Stimulated activated CD8-positive, alpha-beta memory T cell treated with anti-CD3 and anti-CD28 coated beads, Interleukin-2, amount 100 ng/mL, for 48 hours (primary cell): ENCODE measurements around the gene MED22.
"Not testable (repeated sequence)": the region's sequence is repeated elsewhere in the genome, so short reads cannot be mapped to it uniquely, and the experiment has no call there.

Experiments
- DNase-seq, 2 donors: peaks; one replicate each; pipeline ENCODE4 v3.0.0-alpha.2; 2020; ENCODE audit warnings: low read depth in 2 of 2

MED22 gene

DNA sequence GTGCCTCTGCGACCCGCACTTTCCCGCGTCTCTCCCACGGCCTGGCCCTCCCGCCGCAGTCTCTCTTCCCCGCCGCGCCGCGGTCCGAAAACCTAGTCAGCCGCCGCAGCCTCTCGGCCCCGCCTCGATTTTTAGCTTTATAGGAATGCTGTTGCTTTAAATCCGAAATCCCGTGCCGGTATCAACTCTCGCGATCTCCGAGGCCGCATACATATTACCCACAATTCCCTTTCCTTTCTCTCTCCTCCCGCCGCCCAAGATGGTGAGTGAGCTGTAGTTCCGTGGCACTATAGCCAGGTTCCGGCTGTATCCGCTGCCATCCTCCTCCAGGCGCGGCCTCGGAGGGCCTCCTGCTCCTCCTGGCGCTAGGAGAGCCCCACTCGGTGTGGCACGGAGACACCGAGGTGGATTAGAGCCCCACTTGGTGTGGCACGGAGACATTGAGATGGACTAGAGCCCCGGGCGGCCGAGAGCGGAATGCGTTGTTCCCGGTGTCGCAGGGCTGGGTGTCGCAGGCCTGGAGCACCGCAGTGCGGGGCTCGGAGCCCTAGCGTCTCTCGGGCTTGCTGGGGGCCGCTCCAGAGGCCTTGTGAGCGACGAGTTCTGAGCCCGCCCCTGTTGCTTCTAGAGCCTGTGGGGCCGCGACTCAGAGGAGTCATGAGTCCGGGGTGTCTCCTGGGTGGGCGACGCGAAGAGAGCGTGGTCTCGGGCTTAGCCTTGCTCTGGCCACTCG is at the start of gene MED22, which contains the start of gene RPL7A:
TSS of gene MED22 (minus strand) at position 147 of the 733 bp plus-strand sequence. CDS start 1,469 bp downstream, outside the sequence.
TSS of gene RPL7A (plus strand) at position 234 of the 733 bp plus-strand sequence. CDS start at position 260, 26 bp downstream.
- DNase-seq, result peak; percentile 80 to 89

DNA sequence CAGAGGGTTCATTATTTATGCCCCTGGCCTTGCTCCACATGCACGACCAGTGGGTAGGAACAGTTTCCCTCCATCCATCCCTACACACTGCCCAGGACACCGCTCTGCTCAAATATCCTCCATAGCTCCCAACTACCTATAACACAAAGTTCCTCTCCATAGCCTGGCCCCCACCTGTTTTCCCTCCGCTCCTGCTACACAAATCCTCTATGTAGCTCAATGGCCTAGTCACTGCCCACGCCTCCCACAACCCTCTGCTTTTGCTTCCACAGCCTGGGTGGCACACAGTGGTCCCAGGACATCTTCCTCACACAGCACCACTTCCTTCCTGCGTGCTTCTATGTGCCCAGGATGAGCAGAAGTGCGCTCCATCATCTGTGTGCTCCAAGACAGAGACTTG is 49.4 kb upstream of the MED22 start:
- no peak for DNase-seq

DNA sequence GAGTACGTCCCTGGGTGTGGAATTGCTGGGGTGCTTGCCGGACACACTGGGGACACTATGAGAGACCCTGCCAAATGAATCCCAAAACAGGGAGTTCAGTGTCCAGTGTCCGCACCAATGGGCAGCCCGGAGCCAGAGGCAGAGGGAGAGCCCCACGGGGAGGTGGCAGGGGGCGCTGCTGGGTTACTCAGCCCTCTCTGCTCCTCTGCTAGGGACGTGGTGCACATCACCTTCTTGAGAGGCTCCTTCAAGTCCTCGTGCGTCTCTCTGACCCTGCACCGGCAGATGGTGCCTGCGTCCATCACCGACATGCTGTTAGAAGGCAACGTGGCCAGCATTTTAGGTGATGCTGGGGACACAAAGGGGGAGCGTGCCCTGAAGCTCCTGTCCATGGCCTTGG is 49.0 kb upstream of the MED22 start:
- DNase-seq, result no peak

DNA sequence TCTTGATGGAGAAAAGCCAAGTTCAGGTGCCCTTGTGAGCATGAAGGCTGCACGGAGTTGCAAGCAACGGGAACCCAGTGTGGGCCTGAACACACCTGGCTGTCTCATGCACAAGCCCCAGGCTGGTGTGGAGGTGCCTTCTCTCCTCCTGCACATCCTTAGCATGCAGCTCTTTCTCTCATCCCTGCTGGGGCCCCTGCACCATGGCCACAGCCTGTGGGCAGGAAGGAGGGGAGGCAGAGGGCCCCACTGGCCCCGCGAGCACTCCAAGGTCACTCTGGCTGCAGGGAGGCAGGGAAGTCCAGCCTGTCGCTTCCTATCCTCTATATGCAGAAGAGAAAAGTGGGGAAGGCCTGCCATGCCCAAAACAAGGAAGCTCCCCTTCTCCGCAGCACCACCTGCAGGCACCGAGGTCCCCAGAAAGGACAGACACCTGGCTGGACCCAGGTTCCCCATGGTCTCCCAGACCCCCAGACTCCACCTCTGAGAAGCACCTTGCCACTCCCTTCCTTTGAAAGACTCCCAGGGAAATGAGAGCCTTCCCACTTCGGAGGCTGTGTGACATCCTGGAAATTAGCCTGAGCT is 46.8 kb upstream of the MED22 start:
- DNase-seq, result no peak

DNA sequence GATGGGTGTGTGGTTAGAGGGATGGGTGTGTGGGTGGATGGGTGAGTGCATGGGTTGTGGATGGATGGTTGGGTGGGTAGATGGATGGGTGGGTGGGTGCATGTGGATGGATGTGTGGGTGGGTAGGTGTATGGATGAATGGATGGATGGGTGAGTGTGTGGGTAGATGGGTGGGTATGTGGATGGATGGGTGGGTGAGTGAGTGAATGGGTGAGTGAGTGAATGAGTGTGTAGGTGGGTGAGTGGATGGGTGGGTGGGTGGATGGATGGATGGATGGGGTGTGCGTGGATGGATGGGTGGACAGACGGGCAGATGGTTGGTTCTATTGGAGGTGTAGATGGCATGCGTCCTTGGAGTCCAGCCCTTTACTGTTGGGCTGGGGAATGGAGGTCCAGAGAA is 45.5 kb upstream of the MED22 start:
- DNase-seq, result no peak

DNA sequence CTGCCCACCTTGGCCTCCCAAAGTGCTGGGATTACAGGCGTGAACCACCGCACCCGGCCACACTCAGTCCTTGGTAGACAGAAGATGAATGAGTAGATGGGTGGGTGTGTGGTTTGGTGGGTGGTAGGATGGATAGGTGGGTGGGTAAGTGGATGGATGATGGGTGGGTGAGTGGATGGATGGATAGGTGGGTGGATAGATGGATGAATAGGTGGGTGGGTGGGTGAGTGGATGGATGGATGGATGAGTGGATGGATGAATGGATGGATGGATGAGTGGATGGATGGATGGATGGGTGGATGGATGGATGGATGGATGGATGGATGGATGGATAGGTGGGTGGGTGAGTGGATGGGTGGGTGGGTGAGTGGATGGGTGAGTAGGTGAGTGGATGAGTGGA is 44.4 kb upstream of the MED22 start:
- not testable (repeated sequence) for DNase-seq

DNA sequence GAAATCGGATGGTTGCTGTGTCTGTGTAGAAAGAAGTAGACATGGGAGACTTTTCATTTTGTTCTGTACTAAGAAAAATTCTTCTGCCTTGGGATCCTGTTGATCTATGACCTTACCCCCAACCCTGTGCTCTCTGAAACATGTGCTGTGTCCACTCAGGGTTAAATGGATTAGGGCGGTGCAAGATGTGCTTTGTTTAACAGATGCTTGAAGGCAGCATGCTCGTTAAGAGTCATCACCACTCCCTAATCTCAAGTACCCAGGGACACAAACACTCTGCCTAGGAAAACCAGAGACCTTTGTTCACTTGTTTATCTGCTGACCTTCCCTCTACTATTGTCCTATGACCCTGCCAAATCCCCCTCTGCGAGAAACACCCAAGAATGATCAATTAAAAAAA is 43.5 kb upstream of the MED22 start:
- DNase-seq, result not testable (repeated sequence)

DNA sequence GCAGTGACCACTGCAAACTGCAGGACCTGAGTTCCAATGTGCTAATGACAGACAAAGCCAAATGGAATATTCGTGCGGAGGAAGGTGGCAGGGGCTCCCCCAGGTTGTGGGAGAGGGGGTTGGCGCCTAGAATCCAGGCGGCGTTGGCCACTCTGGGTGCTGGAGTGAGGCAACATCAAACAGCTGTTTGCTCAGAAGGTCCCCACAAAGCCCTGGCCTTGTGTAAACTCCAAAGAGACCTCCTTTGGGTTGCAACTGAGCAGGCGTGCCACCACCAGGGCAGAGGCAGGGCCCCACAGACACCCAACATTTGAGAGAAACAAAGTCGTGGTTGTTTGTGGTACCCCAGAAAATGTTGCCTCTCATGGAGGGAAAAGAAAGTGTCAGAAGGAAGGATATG is 42.8 kb upstream of the MED22 start:
- no peak for DNase-seq

DNA sequence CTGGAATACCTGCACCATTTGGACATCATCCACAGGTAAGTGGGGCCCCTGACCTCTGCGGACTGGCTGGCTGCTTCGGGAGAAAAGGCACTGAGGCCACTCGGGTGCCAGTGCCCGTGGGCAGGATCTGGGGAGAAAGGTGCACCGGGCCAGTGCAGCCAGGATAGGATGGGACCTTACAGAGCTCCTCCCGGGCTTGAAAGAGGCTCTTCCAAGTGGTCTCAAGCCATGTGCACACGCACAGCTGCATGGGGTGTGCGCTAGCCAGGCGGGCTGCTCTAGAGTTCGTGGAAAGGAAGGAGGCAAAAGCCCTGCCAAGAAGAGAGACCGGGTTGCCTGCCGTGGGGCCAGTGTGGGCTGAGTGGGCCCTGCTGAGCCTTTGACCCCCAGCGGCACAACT is 41.6 kb upstream of the MED22 start:
- no peak for DNase-seq

DNA sequence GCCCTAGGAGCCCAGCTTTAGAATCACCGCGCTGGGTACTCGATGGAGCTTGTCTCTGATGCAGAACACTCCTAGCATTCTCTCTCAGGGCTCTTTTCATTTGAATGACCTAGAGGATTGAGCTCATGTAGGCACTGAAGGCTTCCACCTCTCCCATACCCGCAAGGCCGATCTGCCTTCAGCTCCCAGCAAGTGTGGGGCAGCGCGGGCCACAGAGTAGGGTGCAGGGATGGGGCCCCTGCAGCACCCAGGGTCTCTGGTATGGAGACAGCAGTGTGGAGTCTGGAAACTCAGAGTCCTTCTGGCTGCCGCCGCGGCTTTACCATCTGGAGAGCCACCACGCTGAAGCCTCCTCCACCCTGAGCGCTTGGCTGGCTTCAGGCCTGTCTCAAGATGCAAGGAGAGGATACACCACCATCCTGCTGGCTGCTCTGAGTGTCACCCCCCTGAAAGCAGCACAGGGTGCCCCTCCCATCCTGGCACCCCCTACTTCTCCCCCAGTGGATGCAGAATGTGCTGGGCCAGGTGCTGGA is 41.2 kb upstream of the MED22 start:
- no peak for DNase-seq

DNA sequence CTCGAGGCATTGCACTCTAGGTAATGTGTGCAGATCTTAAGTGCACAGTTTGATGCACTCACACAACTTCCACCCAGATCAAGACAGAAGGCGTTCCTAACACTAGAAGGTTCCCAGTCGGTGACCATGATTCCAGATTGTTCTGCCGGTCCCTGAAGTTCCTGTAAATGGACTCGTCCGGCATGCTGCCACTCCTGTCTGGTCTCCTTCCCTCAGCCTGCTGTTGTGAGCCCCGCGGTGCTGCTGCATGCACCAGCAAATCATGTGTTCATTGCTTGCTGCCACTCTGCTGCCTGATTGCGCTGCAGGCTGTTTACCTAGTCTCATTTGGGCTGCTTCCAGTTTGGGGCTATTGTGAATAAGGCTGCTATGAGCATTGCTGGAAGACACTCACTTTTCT is 39.7 kb upstream of the MED22 start:
- DNase-seq, result no peak

DNA sequence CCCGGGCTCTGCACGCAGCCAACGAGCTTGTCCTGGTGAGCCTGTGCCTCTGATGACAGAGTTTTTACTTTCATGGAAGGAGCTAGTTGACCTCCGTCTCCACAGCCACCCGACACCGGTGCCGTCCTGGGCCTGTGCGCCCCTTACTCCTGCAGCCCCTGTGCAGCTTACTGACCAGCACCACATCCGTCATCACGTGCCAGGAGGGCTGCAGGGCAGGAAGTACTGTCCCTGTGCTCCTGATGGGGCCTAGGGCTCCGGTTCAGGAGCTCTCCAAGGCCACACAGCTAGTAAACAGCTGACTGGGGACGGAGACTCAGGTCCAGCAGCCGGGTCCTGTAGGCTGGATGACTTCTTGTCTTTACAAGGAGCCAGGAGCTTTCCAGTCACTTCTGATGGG is 38.4 kb upstream of the MED22 start:
- no peak for DNase-seq

DNA sequence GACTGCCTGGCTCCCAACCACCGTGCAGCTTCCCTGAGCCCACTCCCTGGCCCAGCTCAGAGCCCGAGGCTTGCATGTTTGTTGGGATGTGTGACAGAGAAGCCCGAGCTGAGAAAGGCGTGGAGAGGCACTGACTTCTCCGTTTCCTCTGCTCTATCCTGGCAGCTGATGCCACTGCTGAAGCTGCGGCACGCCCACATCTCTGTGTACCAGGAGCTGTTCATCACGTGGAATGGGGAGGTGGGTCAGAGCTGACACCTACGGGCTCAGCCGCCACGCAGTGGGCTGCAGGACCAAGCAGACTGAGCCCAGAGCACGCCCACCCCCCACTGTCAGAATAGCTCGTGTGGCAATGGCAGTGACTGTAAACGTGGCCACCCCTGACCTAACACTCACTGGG is 37.5 kb upstream of the MED22 start:
- no peak for DNase-seq

DNA sequence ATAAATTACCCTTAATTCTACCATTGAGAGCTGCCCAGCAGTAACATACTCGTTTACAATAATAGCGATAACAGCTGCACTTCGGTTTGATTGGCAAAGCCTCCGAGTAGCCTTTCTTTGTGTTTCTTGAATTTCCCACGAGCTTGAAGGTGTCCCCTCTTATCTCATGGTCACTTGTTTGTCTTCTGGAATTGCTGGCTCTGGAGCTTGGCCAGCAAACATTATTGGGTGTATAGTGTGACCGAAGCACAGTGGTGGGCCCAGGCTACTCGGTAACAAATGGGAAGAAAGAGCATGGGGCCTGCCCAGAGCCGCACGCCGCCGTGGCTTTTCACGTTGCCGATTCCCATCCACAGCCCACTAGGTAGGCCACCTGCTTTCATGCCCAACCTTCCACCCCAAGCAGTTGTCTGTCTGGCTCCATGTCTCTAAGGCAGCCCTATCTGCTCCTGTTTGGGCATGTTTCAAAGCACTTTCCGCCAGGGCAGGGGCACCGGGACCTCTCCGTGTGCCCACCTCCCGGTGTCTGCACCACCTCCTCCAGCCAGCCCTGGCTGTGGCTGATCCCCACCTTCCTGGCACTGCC is 36.9 kb upstream of the MED22 start:
- DNase-seq, result no peak

DNA sequence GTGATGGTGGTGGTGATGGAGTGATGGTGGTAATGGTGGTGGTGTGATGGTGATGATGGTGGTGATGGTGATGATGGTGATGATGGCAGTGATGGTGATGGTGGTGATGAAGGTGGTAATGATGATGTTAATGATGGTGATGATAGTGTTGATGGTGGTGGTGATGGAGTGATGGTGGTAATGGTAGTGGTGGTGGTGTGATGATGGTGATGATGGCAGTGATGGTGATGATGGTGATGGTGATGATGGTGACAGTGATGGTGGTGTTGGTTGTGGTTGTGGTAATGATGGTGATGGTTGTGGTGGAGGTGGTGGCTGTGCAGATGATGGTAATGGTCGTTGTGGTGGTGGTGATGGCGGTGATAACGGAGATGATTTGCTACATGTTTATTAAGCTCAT is 35.5 kb upstream of the MED22 start:
- DNase-seq, result no peak

DNA sequence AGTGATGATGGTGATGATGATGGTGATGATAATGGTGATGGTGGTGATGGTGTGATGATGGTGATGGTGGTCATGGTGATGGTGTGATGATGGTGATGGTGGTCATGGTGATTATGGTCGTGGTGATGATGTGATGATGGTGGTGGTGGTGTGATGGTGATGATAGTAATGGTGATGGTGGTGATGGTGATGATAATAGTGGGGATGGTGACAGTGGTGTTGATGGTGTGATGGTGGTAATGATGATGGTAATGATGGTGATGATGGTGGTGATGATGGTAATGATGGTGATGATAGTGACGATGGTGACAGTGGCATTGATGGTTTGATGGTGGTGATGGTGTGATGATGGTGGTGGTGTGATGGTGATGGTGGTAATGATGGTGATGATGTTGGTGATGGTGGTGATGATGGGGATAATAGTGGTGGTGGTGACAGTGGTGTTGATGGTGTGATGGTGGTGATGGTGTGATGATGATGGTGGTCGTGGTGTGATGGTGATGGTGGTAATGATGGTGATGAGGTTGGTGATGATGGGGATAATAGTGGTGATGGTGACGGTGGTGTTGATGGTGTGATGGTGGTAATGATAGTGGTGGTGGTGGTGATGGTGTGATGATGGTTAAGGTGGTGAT is 34.7 kb upstream of the MED22 start:
- no peak for DNase-seq

DNA sequence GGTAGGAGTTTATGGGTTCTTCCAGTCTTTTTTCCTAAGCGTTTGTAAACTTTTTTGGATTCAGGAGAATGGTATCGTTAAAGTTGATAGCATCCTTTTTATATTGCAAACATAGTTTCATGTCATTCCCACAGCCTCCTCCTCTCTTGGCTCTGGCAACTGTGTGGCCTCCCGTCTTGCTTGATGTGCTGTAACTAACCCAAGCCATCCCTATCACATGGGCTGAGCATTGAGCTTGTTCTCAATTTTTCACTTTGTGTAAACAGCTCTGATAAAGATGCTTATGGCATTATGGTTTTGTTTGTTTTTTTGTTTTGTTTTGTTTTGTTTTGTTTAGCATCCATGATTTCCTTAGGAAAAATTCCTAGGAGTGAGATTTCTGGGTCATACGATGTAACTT is 32.8 kb upstream of the MED22 start:
- no peak for DNase-seq

DNA sequence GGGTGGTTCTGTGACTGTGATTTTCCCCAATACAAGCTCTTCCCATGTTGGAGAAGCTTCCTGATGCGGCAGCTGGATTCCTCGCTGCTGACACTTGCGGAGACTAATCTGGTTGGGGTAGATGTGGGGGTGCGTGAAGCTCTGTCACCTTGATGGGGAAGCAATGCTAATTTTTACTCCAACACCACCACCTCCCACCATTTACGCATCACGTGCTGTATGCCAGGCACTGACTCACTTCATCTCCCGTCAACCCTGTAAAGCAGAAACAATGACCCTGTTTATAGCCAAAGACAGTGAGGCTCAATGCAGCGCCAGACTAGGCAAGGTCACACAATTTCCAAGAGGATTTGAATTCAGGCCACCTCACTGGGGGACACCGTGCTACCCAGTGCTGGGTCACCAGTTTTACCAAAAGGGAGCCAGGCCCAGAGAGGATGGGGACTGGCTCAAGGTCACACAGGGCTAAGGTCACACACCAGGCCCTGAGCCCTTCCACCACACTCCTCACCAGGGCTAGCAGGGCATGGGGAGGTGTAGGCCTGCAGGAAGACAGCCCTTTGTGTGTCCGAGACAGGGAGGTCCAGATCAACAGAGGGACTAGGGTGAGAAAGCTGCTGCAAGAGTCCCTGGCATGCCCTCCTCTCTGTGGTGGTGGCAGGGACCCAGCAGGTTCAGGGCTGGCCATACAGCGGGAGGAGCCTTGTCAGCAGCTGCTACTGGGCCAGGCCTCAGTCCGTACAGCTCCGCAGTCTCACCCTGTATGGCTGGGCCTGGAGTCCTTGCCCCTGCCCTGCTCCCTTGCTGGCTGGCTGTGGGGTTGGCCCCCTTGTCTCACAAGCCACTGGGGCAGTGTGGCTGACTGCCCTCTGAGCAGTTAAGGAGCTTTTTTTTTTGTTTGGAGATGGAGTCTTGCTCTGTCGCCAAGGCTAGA is 31.5 kb upstream of the MED22 start:
- DNase-seq, result no peak

DNA sequence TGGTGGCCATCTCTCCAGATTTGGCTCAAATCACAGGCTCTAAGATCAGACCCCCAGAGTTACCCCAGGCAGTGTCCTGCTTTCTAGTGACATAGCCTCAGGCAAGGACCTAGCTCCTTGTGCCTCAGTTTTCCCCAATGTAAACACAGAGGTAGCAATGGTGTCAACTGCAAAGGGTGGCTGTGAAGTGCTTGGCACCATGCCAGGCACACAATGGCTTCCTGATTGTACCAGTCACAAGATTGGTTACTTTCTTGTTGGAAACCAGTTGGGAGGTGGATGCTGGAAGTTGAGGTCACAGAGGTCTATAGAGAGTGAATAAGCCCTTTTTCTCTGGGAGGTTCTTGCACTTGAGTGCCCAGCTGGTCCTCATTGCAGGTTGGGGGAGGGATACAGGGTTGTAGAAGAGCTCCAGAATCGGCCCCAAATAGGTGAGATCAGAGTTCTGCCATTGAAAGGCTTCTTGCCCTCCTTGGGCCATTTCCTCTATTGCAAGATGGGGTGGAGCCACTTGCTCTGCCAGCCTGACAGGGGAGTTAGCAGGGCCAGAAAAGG is 30.6 kb upstream of the MED22 start:
- DNase-seq, result no peak

DNA sequence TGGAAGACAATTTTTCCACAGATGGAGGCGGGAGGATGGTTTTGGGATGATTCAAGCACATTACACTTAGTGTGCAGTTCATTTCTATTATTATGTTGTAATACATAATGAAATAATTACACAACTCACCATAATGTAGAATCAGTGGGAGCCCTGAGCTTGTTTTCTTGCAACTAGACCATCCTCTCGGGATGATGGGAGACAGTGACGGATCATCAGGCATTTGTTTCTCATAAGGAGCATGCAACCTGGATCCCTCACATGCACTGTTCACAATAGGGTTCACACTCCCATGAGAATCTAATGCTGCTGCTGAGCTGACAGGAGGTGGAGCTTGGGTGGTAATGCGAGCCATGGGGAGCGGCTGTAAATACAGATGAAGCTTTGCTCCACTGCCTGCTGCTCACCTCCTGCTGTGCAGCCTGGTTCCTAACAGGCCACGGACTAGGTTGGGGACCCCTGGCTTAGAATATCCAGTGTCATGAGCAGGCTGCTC is 29.8 kb upstream of the MED22 start:
- DNase-seq, result no peak

DNA sequence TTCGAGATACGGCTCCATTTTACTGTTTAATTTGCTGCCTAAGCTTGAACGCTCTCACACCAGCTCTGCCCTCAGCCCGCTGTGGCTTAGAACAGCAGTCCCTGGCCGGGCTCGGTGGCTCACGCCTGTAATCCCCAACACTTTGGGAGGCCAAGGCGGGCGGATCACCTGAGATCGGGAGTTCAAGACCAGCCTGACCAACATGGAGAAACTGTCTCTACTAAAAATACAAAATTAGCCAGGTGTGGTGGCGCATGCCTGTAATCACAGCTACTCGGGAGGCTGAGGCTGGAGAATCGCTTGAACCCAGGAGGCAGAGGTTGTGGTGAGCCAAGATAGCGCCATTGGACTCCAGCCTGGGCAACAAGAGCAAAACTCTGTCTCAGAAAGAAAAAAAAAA is 29.3 kb upstream of the MED22 start:
- DNase-seq, result not testable (repeated sequence)
